ENCODE data around the gene TEAD4.

The TEAD4 gene

DNA sequence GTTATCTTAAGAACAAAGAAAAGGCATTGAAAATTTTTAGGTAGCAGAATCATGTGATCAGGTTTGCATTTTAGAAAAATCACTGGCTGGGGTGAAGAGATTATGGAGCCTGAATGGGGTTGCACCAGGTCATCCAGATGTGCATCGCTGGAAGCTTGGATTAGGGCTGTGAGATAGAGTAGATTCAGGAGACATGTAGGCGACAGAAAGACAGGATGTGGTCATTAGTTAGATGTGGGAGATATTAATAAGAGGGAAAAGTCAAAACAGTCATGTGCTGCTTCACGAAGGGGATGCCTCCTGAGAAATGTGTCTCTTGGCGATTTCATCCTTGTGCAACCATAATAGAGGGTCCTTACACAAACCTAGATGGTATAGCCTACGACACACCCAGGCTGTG, 25.1 kb downstream of the TEAD4 start:
- TF ChIP-seq CTCF (IDR thresholded peaks at IDR 0.05; ENCODE audit: low read depth, low read length) = no peak
- Histone ChIP-seq H3K27ac (no peak overlapping the region), H3K27me3 (ENCODE audit: insufficient read depth, low read depth, severe bottlenecking) (no peaks in the 10 kb centered on the region), H3K9me3 (ENCODE audit: severe bottlenecking) (peaks cover under 1% of the 10 kb centered on the region), H3K36me3 (peaks cover 5% of the 10 kb centered on the region), H3K4me3 (ENCODE audit: low read depth, low read length) (no peak overlapping the region)
- no peak for DNase-seq

GRCh38 chr12:2984698-2985097, 25.5 kb downstream of the TEAD4 start:
- Histone ChIP-seq H3K4me3 (ENCODE audit: low read depth, low read length) (no peak overlapping the region), H3K36me3 (peaks cover under 1% of the 10 kb centered on the region), H3K9me3 (ENCODE audit: severe bottlenecking) (peaks cover 5% of the 10 kb centered on the region), H3K27me3 (ENCODE audit: insufficient read depth, low read depth, severe bottlenecking) (no peaks in the 10 kb centered on the region), H3K27ac (no peak overlapping the region)
- no peak for DNase-seq
- TF ChIP-seq CTCF (IDR thresholded peaks at IDR 0.05; ENCODE audit: low read depth, low read length) = no peak

GRCh38 chr12:2986876-2987275, 27.7 kb downstream of the TEAD4 start:
- H3K4me3 ChIP-seq (ENCODE audit: low read depth, low read length) = no peak overlapping the region
- H3K9me3 ChIP-seq (ENCODE audit: severe bottlenecking) = peaks cover 9% of the 10 kb centered on the region
- no peaks in the 10 kb centered on the region for H3K27me3 ChIP-seq (ENCODE audit: insufficient read depth, low read depth, severe bottlenecking)
- H3K36me3 ChIP-seq = no peaks in the 10 kb centered on the region; the same call in none of the 2 replicates
- no peak for TF ChIP-seq CTCF (IDR thresholded peaks at IDR 0.05; ENCODE audit: low read depth, low read length)
- no peak overlapping the region for H3K27ac ChIP-seq
- DNase-seq = no peak

DNA sequence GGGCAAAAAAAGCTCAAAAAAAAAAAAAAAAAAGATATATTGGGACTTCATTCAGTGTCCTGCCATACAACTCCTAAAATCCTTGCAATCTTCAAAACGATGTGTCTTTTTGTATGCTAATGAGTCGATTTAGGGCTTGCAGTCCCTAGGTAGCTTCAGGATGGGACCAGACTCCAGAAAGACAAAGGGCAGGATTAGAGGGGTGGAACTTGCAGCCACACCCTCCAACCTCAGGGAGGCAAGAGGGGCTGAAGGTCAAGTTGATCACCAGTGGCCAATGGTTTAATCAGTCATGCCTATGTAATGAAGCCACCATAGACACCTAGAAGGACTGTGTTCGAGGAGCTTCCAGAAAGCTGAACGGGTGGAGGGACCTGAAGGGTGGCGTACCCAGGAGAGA, 29.3 kb downstream of the TEAD4 start:
- TF ChIP-seq CTCF (IDR thresholded peaks at IDR 0.05; ENCODE audit: low read depth, low read length) = no peak
- peaks cover 9% of the 10 kb centered on the region for H3K9me3 ChIP-seq (ENCODE audit: severe bottlenecking)
- H3K4me3 ChIP-seq (ENCODE audit: low read depth, low read length) = no peak overlapping the region
- H3K36me3 ChIP-seq = no peaks in the 10 kb centered on the region; the same call in none of the 2 replicates
- DNase-seq = no peak
- H3K27me3 ChIP-seq (ENCODE audit: insufficient read depth, low read depth, severe bottlenecking) = no peaks in the 10 kb centered on the region
- no peak overlapping the region for H3K27ac ChIP-seq

GRCh38 chr12:2992724-2993123, 33.5 kb downstream of the TEAD4 start:
- H3K9me3 ChIP-seq (ENCODE audit: severe bottlenecking) = peaks cover 9% of the 10 kb centered on the region
- no peak overlapping the region for H3K27ac ChIP-seq
- TF ChIP-seq CTCF (IDR thresholded peaks at IDR 0.05; ENCODE audit: low read depth, low read length) = no peak
- peaks cover 17% of the 10 kb centered on the region for H3K36me3 ChIP-seq
- DNase-seq = no peak
- H3K27me3 ChIP-seq (ENCODE audit: insufficient read depth, low read depth, severe bottlenecking) = no peaks in the 10 kb centered on the region
- H3K4me3 ChIP-seq (ENCODE audit: low read depth, low read length) = no peak overlapping the region

DNA sequence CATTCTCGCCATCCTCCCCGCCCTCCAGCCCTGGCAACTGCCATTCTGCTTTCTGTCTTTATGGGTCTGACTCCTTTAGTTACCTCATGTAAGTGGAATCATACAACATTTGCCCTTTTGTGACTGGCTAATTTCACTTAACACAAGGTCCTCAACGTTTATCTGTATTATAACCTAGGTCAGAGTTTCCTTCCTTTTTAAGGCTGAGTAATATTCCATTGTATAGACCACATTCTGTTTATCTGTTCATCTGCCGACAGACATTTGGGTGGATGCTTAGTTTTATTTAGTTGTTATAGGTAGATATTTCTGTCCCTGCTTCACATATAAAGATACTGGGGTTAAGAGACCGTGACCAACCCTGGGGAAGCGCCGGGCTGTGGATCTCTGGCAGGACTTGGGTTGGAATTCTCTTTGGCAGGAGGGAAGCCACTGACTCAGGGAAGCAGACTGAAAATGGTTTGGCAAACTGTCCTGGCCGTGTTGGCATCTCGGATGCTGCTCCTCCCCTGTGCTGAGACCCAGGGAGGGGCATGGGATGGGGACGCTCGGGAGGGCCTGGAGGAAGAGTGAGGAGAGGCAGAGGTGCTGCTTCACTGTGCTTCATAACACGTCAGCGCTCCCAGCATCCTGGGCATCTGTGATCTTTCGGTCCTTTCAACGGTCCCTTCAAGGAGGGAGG, 38.9 kb downstream of the TEAD4 start:
- H3K36me3 ChIP-seq = peaks cover 35% of the 10 kb centered on the region
- H3K4me3 ChIP-seq (ENCODE audit: low read depth, low read length) = no peak overlapping the region
- no peaks in the 10 kb centered on the region for H3K9me3 ChIP-seq (ENCODE audit: severe bottlenecking)
- DNase-seq = no peak
- no peak for TF ChIP-seq CTCF (IDR thresholded peaks at IDR 0.05; ENCODE audit: low read depth, low read length)
- peak overlapping the region; percentile 54 for H3K27ac ChIP-seq
- H3K27me3 ChIP-seq (ENCODE audit: insufficient read depth, low read depth, severe bottlenecking) = no peaks in the 10 kb centered on the region

All from WERI-Rb-1 (cell line).